Central memory CD8-positive, alpha-beta T cell (primary cell): ENCODE measurements around the gene NDUFAB1.
A peak's percentile ranks its signal among the peaks of the same experiment; 100 is the strongest.
"Not testable (repeated sequence)": the region's sequence is repeated elsewhere in the genome, so short reads cannot be mapped to it uniquely, and the experiment has no call there.

Source experiments
- ATAC-seq: fragments of 150-1000 bp; cut with Tn5 transposase; replicated peaks from 2 replicates; pipeline ENCODE4 v1.10.0; 2022; ENCODE audit warnings: mild to moderate bottlenecking, moderate FRiP score, moderate number of reproducible peaks; ENCODE audit not compliant: poor library complexity, severe bottlenecking; ENCODE audit errors: extremely low read depth
- DNase-seq, 2 donors: peaks; one replicate each; pipeline ENCODE4 v3.0.0; 2021; ENCODE audit warnings: low spot score in 2 of 2
- H3K27ac Mint-ChIP-seq: one replicate; pipeline ENCODE4 v1.8.0; 2022; ENCODE audit warnings: low read depth, mild to moderate bottlenecking, moderate library complexity, mixed read lengths
- H3K27me3 Mint-ChIP-seq: one replicate; pipeline ENCODE4 v1.8.0; 2022; ENCODE audit warnings: mixed read lengths
- H3K36me3 Mint-ChIP-seq: one replicate; pipeline ENCODE4 v1.8.0; 2022; ENCODE audit warnings: mild to moderate bottlenecking, moderate library complexity, mixed read lengths; ENCODE audit not compliant: insufficient read depth
- H3K4me1 Mint-ChIP-seq: one replicate; pipeline ENCODE4 v1.8.0; 2022; ENCODE audit warnings: mixed read lengths
- H3K4me3 Mint-ChIP-seq: one replicate; pipeline ENCODE4 v1.8.0; 2022; ENCODE audit warnings: mild to moderate bottlenecking, moderate library complexity, mixed read lengths
- H3K9me3 Mint-ChIP-seq: one replicate; pipeline ENCODE4 v1.8.0; 2022; ENCODE audit warnings: mixed read lengths

NDUFAB1 gene

DNA sequence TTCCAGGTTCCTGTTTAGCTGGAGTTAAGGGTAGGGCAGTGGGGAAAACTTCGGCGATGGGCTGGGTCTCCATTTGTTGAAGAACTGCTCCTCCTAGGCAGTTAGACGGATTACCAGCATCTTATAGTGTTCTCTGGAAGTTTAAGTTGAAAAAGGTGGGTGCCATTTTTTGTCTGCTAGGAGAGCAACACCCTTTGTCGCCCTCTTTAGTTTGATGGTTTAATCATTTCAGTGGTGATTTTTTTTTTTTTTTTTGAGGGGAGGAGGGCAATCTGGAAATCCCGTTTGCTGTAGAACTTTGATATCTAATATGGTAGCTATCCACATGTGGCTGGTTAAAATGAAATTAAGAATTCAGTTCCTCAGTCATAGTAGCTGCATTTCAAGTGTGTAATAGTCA, 34.5 kb downstream of the NDUFAB1 start:
- DNase-seq (no peak), ATAC-seq (no peak)
- Mint-ChIP-seq H3K27me3 (no peaks in the 10 kb centered on the region), H3K4me3 (no peak overlapping the region), H3K36me3 (peaks cover 51% of the 10 kb centered on the region), H3K4me1 (peaks cover 16% of the 10 kb centered on the region), H3K27ac (no peak overlapping the region), H3K9me3 (no peaks in the 10 kb centered on the region)

DNA sequence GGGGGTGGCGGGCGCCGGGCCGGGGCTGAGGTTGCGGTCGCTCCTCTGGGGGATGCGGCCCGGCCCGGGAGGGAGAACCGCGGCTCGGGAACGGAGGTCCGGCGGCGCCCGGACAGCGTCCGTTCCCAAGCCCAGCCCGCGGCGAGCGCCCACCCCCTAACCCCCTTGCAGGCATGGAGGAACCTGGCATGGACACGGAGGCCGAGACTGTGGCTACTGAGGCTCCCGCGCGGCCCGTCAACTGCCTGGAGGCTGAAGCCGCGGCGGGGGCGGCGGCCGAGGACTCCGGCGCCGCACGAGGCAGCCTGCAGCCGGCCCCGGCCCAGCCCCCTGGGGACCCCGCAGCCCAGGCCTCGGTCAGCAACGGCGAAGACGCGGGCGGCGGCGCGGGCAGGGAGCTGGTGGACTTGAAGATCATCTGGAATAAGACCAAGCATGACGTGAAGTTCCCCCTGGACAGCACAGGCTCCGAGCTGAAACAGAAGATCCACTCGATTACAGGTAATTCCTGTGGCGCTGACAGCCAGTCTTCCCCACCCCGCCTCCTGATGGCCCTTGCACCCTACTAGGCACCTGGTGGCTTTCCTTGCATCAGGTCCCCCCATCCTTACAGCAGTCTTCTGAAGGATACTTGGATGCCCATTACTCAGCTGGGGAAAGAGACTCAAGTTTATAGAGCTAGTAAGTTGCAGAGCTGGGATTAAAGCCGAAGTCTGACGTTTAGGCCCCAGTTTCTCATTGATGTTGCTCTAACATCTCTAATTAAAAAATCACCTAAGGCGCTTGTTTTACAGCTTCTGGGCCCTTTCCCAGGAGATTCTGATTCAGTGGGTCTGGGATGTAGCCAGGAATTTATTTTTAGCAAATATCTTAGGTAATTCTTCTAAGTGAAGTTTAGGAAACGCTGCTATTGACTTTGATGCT, 38.1 kb downstream of the NDUFAB1 start:
- peak overlapping the region; percentile 95 for H3K4me3 Mint-ChIP-seq

DNA sequence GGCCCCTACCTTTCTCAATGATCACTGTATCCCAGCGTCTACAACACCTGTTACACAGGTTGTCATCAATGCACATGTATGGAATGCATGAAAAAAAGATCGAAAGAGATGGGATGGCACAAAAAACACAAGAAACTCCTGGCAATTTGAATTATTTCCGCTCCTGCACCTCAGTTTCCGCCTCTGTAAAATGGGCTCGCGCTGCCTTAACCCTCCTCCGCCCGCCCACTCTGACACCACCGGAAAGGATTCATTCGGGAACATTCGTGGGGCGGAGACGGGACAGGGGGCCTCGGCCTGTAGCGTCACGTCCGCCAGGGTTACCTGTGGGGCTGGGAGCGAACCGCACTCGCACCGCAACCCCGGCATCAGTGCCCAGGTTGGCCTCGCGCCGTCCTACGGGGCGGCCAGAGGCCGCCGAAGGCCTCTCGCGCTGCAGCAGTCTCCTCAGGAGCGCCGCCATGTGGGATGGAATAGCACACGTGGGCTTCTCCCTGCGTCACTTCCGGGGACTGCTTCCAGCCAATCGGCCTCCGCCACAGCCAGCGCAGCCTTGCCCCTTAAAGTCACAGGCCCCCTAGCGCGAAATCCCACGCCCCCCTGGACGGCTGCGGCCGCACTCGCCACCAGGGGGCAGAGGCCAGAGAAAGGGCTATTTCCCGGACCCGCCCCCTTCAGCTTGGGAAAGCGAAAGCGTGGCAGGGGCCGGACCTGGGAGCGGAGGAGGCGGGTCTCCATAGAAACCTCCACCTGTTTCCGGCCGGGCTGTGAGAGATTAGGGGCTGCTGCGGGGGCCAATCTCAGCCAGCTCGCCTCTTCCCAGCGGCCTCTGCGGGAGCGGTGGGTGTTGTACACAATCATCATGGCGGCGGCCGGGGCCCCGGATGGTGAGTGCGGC, 39.0 kb downstream of the NDUFAB1 start, which contains the start of the genes EARS2 and UBFD1:
EARS2 (minus strand) TSS at position 470 of the 898 bp plus-strand sequence; CDS start at position 463, 7 bp downstream.
UBFD1 (plus strand) TSS at position 847 of the 898 bp plus-strand sequence; CDS start at position 863, 16 bp downstream.
- H3K27ac Mint-ChIP-seq: peak within 1 kb of the TSS; percentile 90
- DNase-seq: peak; percentile 91 to 95
- peak; percentile 95 for ATAC-seq
- no peaks in the 10 kb centered on the region for H3K9me3 Mint-ChIP-seq
- H3K27me3 Mint-ChIP-seq: no peaks in the 10 kb centered on the region
- peaks cover 27% of the 10 kb centered on the region for H3K36me3 Mint-ChIP-seq
- H3K4me3 Mint-ChIP-seq: peak within 1 kb of the TSS; percentile 95
- peaks cover 22% of the 10 kb centered on the region for H3K4me1 Mint-ChIP-seq

More for the DNA sequence above, 38.1 kb downstream of the NDUFAB1 start:
- peak overlapping the region; percentile 90 for H3K27ac Mint-ChIP-seq
- H3K4me1 Mint-ChIP-seq: peaks cover 22% of the 10 kb centered on the region
- no peaks in the 10 kb centered on the region for H3K9me3 Mint-ChIP-seq
- H3K36me3 Mint-ChIP-seq: peaks cover 33% of the 10 kb centered on the region
- ATAC-seq (peak; percentile 4), DNase-seq (no peak)
- H3K27me3 Mint-ChIP-seq: no peaks in the 10 kb centered on the region

DNA sequence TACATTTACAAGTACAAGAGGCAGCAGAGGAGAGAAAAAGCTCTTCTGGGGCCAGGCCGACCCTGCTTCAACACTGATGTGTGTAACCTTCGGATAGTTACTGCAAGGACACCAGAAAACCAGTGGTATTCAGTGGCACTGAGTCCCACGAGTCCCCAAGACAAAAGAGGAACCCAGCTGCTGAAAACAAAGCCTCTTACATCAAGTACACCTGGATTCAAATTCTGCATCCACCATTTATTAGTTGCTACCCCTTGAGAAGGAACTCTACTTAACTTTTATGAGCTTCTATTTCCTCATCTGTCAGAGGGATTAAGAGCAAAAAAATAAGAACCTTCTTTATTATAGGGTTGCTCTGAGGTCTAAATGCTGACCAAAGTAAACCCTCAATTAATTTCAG, 41.6 kb downstream of the NDUFAB1 start:
- no peak for DNase-seq
- H3K27me3 Mint-ChIP-seq: no peaks in the 10 kb centered on the region
- no peak for ATAC-seq
- no peak overlapping the region for H3K27ac Mint-ChIP-seq
- no peaks in the 10 kb centered on the region for H3K9me3 Mint-ChIP-seq
- H3K36me3 Mint-ChIP-seq: peaks cover 32% of the 10 kb centered on the region
- no peak overlapping the region for H3K4me3 Mint-ChIP-seq
- H3K4me1 Mint-ChIP-seq: peaks cover 18% of the 10 kb centered on the region

DNA sequence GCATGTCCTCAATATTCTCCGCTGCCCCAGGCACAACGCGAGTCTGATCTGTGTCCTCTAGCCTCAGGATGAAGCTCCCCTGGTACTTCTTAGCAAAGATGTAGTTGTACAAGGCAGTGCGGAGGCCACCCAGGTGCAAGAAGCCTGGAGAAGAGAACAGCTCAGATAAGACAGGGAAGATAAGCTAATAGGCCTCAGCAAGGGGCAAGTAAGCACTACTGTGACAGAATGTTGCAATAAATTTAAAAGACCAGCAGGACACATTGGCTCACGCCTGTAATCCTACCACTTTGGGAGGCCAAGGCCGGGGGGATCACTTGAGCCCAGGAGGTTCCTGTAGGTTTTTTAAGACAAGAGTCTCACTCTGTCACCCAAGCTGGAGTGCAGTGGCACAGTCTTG, 44.0 kb downstream of the NDUFAB1 start:
- Mint-ChIP-seq H3K27me3 (no peaks in the 10 kb centered on the region), H3K9me3 (no peaks in the 10 kb centered on the region), H3K27ac (no peak overlapping the region), H3K36me3 (peaks cover 37% of the 10 kb centered on the region), H3K4me1 (peaks cover 12% of the 10 kb centered on the region), H3K4me3 (no peak overlapping the region)
- no peak for DNase-seq
- no peak for ATAC-seq

DNA sequence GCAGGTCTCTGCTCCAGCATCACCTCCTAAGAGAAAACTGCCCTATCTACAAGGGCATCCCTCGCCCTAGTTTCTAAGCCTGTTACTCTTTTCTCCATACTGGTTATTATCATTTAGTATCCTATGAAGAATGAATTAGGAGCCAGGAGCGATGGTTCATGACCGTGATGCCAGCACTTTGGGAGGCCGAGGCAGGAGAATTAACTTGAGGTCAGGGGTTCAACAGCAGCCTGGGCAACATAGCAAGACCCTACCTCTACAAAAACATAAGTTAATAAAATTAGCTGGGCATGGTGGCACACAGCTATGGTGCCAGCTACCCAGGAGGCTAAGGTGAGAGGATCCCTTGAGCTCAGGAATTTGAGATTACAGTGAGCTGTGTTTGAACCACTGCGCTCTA, 46.2 kb downstream of the NDUFAB1 start:
- H3K9me3 Mint-ChIP-seq: no peaks in the 10 kb centered on the region
- H3K27me3 Mint-ChIP-seq: no peaks in the 10 kb centered on the region
- H3K27ac Mint-ChIP-seq: no peak overlapping the region
- H3K4me3 Mint-ChIP-seq: no peak overlapping the region
- ATAC-seq (no peak), DNase-seq (no peak)
- H3K36me3 Mint-ChIP-seq: peaks cover 38% of the 10 kb centered on the region
- H3K4me1 Mint-ChIP-seq: no peaks in the 10 kb centered on the region

DNA sequence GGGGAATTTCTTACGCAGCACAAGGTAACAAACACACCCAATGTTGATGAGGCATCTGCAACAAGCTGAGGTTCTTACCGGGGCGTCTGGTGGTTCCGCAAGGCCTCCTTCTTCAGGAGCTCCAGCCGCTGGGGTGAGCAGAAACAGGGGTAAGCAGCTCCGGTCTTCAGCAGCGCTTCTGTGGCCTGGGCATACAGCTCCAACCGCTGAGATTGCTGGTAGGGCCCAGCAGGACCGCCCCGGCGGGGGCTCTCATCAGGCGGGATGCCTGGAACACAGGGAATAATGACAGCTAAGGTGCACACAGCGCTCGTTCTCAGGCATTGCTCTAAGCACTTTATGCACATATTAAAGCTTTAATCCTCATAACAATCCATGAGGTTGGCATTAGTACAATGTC, 51.7 kb downstream of the NDUFAB1 start:
- no peak for ATAC-seq
- Mint-ChIP-seq H3K4me3 (no peak overlapping the region), H3K36me3 (peaks cover 41% of the 10 kb centered on the region), H3K9me3 (no peaks in the 10 kb centered on the region), H3K27me3 (no peaks in the 10 kb centered on the region), H3K4me1 (no peaks in the 10 kb centered on the region), H3K27ac (no peak overlapping the region)
- DNase-seq: no peak

DNA sequence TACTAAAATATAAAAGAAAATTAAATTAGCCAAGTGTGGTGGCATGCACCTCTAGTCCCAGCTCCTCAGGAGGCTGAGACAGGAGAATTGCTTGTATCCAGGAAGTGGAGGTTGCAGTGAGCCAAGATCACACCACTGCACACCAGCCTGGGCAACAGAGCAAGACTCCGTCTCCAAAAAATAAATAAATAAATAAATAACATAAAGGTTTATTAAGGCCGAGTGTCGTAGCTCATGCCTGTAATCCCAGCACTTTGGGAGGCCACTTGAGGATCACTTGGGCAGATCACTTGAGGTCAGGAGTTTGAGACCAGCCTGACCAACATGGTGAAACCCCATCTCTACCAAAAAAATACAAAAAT, 55.3 kb downstream of the NDUFAB1 start:
- H3K27ac Mint-ChIP-seq, ATAC-seq, H3K9me3 Mint-ChIP-seq, H3K4me3 Mint-ChIP-seq, H3K27me3 Mint-ChIP-seq, H3K4me1 Mint-ChIP-seq, DNase-seq: not testable (repeated sequence)
- H3K36me3 Mint-ChIP-seq: peaks cover 32% of the 10 kb centered on the region

DNA sequence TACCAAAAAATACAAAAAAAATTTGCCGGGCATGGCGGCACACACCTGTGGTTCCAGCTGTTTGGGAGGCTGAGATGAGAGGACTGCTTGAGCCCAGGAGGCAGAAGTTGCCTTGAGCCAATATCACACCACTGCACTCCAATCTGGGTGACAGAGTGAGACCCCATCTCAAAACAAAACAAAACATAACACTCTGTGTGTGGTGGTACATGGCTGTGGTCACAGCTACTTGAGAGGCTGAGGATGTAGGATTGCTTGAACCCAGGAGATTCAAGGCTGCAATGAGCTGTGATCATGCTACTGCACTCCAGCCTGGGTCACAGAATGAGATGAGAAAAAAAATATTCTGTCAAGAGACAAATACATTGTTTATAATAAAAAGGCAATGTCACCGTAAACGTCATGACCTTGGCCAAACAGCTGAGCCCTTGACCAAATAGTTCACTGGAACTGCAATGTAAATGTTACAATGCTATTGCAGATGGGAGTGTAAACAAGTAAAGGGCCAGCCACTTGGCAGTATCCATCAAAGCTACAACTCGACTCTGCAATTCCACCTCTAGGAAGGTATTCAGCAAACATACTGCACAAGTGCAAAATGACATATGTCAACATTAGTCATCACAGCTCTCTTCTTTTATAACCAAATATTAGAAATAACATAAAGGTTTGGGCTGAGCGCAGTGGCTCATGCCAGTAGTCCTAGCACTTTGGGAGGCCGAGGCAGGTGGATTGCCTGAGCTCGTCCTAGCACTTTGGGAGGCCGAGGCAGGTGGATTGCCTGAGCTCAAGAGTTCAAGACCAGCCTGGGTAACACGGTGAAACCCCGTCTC, 55.9 kb downstream of the NDUFAB1 start:
- ATAC-seq: no peak
- H3K27ac Mint-ChIP-seq: no peak overlapping the region
- H3K36me3 Mint-ChIP-seq: peaks cover 32% of the 10 kb centered on the region
- no peak overlapping the region for H3K4me3 Mint-ChIP-seq
- no peak for DNase-seq
- H3K27me3 Mint-ChIP-seq: no peaks in the 10 kb centered on the region
- H3K9me3 Mint-ChIP-seq: no peaks in the 10 kb centered on the region
- H3K4me1 Mint-ChIP-seq: no peaks in the 10 kb centered on the region

DNA sequence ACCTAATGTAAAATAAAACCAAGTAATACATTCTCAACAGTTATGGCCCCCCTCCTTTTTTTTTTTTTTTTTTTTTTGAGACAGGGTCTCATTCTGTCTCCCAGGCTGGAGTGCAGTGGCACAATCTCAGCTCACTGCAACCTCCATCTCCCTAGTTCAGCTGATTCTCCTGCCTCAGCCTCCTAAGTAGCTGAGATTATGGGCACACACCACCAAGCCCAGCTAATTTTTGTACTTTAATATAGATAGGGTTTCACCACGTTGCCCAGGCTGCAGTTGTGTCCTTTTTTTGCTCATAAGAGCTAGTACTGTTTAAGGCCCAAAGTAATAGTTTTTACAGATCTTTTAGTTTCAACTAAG, 57.2 kb downstream of the NDUFAB1 start:
- H3K27me3 Mint-ChIP-seq: no peaks in the 10 kb centered on the region
- no peak overlapping the region for H3K27ac Mint-ChIP-seq
- H3K4me3 Mint-ChIP-seq: no peak overlapping the region
- peaks cover 28% of the 10 kb centered on the region for H3K36me3 Mint-ChIP-seq
- H3K9me3 Mint-ChIP-seq: no peaks in the 10 kb centered on the region
- no peaks in the 10 kb centered on the region for H3K4me1 Mint-ChIP-seq
- ATAC-seq (no peak), DNase-seq (no peak)

DNA sequence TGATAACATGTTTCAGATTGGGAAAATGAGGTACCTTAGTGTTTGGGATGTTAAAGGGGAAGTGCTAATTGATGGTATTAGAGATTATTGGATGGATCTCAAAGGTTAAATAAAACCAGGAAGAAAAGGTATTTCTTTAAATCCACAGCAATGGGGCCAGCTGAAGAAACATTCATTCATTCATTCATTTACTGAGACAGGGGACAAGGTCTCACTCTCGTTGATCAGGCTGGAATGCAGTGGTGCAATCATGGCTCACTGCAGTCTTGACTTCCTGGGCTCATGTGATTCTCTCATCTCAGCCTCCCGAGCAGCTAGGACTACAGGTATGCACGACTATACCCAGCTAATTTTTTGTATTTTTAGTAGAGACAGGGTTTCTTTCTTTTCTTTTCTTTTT, 58.7 kb downstream of the NDUFAB1 start:
- Mint-ChIP-seq H3K4me1 (no peaks in the 10 kb centered on the region), H3K27ac (no peak overlapping the region), H3K27me3 (no peaks in the 10 kb centered on the region), H3K36me3 (peaks cover 24% of the 10 kb centered on the region), H3K9me3 (no peaks in the 10 kb centered on the region), H3K4me3 (no peak overlapping the region)
- ATAC-seq (no peak), DNase-seq (no peak)

DNA sequence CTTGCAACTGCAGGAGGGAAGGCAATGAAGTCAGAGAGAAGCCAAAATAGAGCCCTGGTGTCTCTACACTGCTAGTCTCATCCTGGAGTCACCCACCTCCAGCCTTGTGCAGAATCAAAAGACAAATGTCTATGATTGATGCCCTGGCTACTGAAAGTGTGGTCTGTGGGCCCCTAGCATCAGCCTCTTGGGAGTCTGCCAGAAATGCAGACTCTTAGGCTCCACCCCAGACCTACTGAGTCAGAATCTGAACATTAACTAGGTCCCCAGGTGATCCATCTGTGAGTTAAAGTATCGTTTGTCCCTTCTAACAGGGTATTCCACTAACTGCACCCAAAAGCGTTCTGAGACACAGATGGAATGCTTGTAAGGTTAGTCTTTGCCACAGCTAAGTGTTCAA, 60.2 kb downstream of the NDUFAB1 start:
- H3K27me3 Mint-ChIP-seq: no peaks in the 10 kb centered on the region
- peaks cover 16% of the 10 kb centered on the region for H3K36me3 Mint-ChIP-seq
- H3K9me3 Mint-ChIP-seq: no peaks in the 10 kb centered on the region
- no peaks in the 10 kb centered on the region for H3K4me1 Mint-ChIP-seq
- DNase-seq (no peak), ATAC-seq (no peak)
- no peak overlapping the region for H3K4me3 Mint-ChIP-seq
- H3K27ac Mint-ChIP-seq: no peak overlapping the region
